PC-9 (cell line): Measurements from ENCODE around the gene DAPK2.

ENCODE experiments used
- CTCF ChIP-seq: fragments of 200-600 bp; sonication (generic); conservative IDR thresholded peaks from 2 replicates; pipeline ENCODE4 v1.6.1; 2017; ENCODE audit warnings: mixed run types, antibody characterized with exemption, mild to moderate bottlenecking, moderate library complexity
- EZH2 ChIP-seq: fragments of 200-600 bp; sonication (generic); IDR thresholded peaks from 2 replicates; pipeline ENCODE4 v1.8.0; 2017; ENCODE audit warnings: antibody characterized with exemption, low read depth

- TF ChIP-seq EZH2 (no peak), CTCF (no peak)
Measured at GRCh38 chr15:63884953-63885352, 161.3 kb downstream of the DAPK2 start.
